Measurements from ENCODE around the gene PGLYRP1. TPM values are rescaled to one million over a fixed set of nuclear protein-coding genes. Genes with fewer than 3 reads are reported as not detected.

The PGLYRP1 gene
- total RNA-seq, 1 donor from 2014 or later, result not detected

DNA sequence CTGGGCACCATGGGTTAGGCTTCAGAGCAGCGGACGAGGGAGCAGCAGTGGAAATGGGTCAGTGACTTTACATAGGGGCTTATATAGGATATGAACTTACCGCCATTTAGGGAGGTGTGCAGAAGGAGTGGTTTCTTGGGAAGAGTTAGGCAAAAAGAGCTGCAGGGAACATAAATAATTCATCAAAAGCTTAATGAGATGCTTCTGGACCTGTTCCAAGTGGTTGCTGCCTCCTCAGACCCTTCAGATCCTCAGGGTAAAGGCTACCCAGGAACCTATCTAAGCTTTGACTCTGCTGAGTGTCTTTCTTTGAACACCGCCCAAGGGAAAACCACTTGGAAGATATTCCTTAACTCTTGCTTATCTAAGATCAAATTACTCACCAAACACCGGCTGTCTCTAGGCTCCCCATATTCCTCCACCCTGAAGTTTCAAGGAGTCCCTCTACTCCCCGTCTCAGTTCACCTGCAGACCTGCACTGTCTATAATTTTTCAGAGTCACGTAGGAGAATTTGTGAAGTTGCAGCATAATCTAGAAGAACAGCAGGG lies 18.2 kb upstream of the PGLYRP1 start, which contains the start of gene IGFL4:
IGFL4 (minus strand) TSS at position 51 of the 549 bp plus-strand sequence; CDS start at position 11, 40 bp downstream.
- H3K4me1 Mint-ChIP-seq (ENCODE audit: low read depth), result no peaks in the 10 kb centered on the region
- H3K27ac Mint-ChIP-seq (ENCODE audit: unreplicated experiment), result no peak within 1 kb of the TSS
- TF ChIP-seq, protein P1, sequence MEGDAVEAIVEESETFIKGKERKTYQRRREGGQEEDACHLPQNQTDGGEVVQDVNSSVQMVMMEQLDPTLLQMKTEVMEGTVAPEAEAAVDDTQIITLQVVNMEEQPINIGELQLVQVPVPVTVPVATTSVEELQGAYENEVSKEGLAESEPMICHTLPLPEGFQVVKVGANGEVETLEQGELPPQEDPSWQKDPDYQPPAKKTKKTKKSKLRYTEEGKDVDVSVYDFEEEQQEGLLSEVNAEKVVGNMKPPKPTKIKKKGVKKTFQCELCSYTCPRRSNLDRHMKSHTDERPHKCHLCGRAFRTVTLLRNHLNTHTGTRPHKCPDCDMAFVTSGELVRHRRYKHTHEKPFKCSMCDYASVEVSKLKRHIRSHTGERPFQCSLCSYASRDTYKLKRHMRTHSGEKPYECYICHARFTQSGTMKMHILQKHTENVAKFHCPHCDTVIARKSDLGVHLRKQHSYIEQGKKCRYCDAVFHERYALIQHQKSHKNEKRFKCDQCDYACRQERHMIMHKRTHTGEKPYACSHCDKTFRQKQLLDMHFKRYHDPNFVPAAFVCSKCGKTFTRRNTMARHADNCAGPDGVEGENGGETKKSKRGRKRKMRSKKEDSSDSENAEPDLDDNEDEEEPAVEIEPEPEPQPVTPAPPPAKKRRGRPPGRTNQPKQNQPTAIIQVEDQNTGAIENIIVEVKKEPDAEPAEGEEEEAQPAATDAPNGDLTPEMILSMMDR (IDR thresholded peaks at IDR 0.05), result no peak
- peaks cover 24% of the 10 kb centered on the region for H3K9me3 Mint-ChIP-seq (ENCODE audit: low read depth)
- H3K36me3 Mint-ChIP-seq (ENCODE audit: low read depth), result peaks cover 19% of the 10 kb centered on the region
- peaks cover 45% of the 10 kb centered on the region for H3K27me3 Mint-ChIP-seq (ENCODE audit: low read depth)
- H3K4me3 Mint-ChIP-seq (ENCODE audit: unreplicated experiment), result no peak within 1 kb of the TSS
- DNase-seq (ENCODE audit: low spot score), result no peak

GRCh38 chr19:46040125-46040524 lies 17.3 kb upstream of the PGLYRP1 start:
- peaks cover 13% of the 10 kb centered on the region for H3K36me3 Mint-ChIP-seq (ENCODE audit: low read depth)
- no peaks in the 10 kb centered on the region for H3K4me1 Mint-ChIP-seq (ENCODE audit: low read depth)
- no peak overlapping the region for H3K4me3 Mint-ChIP-seq (ENCODE audit: unreplicated experiment)
- TF ChIP-seq, protein P1 (IDR thresholded peaks at IDR 0.05), result no peak
- DNase-seq (ENCODE audit: low spot score), result no peak
- H3K27ac Mint-ChIP-seq (ENCODE audit: unreplicated experiment), result no peak overlapping the region
- peaks cover 42% of the 10 kb centered on the region for H3K27me3 Mint-ChIP-seq (ENCODE audit: low read depth)
- H3K9me3 Mint-ChIP-seq (ENCODE audit: low read depth), result peaks cover 17% of the 10 kb centered on the region

- Mint-ChIP-seq H3K4me3 (ENCODE audit: unreplicated experiment) (no peak overlapping the region), H3K27ac (ENCODE audit: unreplicated experiment) (no peak overlapping the region), H3K36me3 (ENCODE audit: low read depth) (peaks cover 5% of the 10 kb centered on the region), H3K9me3 (ENCODE audit: low read depth) (peaks cover 2% of the 10 kb centered on the region), H3K27me3 (ENCODE audit: low read depth) (peaks cover 30% of the 10 kb centered on the region), H3K4me1 (ENCODE audit: low read depth) (no peaks in the 10 kb centered on the region)
- DNase-seq (ENCODE audit: low spot score), result no peak
- TF ChIP-seq, protein P1 (IDR thresholded peaks at IDR 0.05), result no peak
These were observed 13.9 kb upstream of the PGLYRP1 start for GRCh38 chr19:46036744-46037128.

DNA sequence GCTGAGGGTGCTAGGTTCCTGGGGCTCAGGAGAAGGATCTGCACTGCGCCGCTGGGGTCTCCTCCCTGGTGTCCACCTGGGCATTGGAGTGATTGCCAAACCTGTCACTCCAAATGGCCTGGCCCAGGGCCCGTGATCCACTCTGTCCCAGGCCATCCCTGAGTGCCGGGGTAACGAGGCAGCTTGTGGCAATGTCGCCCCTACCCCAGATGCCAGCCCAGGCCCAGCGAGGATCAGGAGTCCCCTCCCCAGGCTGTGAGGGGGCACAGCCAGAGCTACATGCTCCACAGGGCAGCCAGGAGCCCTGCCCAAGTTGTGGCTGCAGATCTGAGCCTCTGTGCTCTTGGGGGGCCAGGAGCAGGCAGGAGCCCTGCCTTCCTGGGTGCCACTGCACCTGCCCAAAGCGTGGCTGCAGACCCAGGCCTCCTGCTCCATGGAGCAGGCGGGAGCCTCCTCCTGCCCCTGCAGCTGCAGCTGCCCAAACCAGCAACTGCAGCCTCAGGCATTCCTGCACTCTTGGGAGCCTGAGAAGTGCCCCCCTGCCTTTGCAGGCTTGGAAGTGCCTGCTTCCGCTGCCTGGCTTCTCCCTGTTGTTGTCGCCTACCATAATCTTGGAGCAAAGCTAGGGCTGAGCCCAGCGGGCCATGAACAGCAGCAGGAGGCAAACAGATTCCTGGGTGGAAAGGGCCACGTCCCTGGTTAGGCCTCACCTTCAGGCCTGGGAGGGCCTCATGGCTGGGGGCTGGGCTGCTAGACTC lies 13.3 kb upstream of the PGLYRP1 start:
- no peak overlapping the region for H3K27ac Mint-ChIP-seq (ENCODE audit: unreplicated experiment)
- TF ChIP-seq, protein P1 (IDR thresholded peaks at IDR 0.05), result no peak
- H3K27me3 Mint-ChIP-seq (ENCODE audit: low read depth), result peaks cover 26% of the 10 kb centered on the region
- H3K4me3 Mint-ChIP-seq (ENCODE audit: unreplicated experiment), result no peak overlapping the region
- H3K36me3 Mint-ChIP-seq (ENCODE audit: low read depth), result peaks cover 7% of the 10 kb centered on the region
- no peak for DNase-seq (ENCODE audit: low spot score)
- H3K9me3 Mint-ChIP-seq (ENCODE audit: low read depth), result peaks cover 2% of the 10 kb centered on the region
- no peaks in the 10 kb centered on the region for H3K4me1 Mint-ChIP-seq (ENCODE audit: low read depth)

DNA sequence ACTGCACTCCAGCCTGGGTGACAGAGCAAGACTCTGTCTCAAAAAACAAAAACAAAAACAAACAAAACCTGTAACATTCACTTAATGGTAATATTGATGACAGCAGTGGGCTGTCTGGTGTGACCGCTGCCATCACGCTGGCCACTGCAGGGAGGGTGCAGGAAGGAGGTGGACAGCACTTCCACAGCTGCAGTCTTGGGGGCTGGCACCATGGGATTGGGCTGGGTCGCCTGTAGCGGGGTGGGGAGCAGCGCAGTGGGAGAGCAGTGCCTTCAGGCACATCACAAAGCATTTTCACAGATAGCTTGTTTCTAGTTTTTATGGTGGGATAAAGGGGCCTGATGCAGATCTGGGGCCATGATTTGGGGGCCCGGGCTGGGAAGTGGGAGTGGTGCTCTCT lies 12.7 kb upstream of the PGLYRP1 start:
- Mint-ChIP-seq H3K27me3 (ENCODE audit: low read depth) (peaks cover 21% of the 10 kb centered on the region), H3K4me1 (ENCODE audit: low read depth) (no peaks in the 10 kb centered on the region), H3K9me3 (ENCODE audit: low read depth) (peaks cover 2% of the 10 kb centered on the region), H3K27ac (ENCODE audit: unreplicated experiment) (no peak overlapping the region), H3K4me3 (ENCODE audit: unreplicated experiment) (no peak overlapping the region), H3K36me3 (ENCODE audit: low read depth) (peaks cover 9% of the 10 kb centered on the region)
- DNase-seq (ENCODE audit: low spot score), result no peak
- TF ChIP-seq, protein P1 (IDR thresholded peaks at IDR 0.05), result no peak
